ENCODE data around the gene ATAD3A. TPM values are rescaled to one million over a fixed set of nuclear protein-coding genes. Genes with fewer than 3 reads are reported as not detected.
"Not testable (repeated sequence)": the region's sequence is repeated elsewhere in the genome, so short reads cannot be mapped to it uniquely, and the experiment has no call there.

The ATAD3A gene
- total RNA-seq, 1 experiment from 2014 or later = 55.8 TPM

DNA sequence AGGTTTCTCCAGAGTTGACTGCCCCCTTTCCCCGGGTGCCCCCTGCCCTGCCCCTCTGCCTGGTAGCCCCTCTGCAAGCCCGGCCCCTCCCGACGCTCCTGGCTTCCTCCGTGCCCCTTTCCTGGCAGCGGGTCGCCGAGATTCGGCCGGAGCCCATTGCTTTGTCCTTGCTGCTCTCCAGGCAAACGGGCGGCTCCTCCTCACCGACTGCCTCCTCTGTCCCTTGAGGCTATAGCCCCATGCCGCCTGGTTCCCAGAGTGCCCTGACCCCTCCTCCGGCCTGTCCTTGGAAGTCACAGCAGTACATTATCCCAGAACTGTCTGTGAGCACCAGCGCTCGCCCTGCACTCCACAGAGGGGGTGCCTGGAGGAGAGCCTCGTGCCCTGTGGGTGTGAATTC lies 1.7 kb downstream of the ATAD3A start:
- not testable (repeated sequence) for H3K79me2 ChIP-seq (ENCODE audit: insufficient read depth, low read length); H3K27ac ChIP-seq (ENCODE audit: insufficient read length, low read depth, low read length); H3K4ac ChIP-seq (ENCODE audit: low read depth, low read length); H2BK5ac ChIP-seq (ENCODE audit: insufficient read length, low read length); H4K91ac ChIP-seq (ENCODE audit: insufficient read length, low read depth, low read length); H3K9me3 ChIP-seq (ENCODE audit: control insufficient read depth, low read depth, low read length); H3K4me2 ChIP-seq (ENCODE audit: insufficient read depth, insufficient read length, low read length); H2BK20ac ChIP-seq (ENCODE audit: low read depth, low read length, poor library complexity, severe bottlenecking); H3K4me1 ChIP-seq (ENCODE audit: insufficient read depth, low read length); H3K9ac ChIP-seq (ENCODE audit: extremely low read depth, insufficient read length, low read length); H4K8ac ChIP-seq (replicated peaks; ENCODE audit: insufficient read length, low read depth, low read length); H3K27ac Mint-ChIP-seq; H3K23ac ChIP-seq (ENCODE audit: insufficient read length, low read depth, low read length); H3K56ac ChIP-seq (ENCODE audit: insufficient read length, low read depth, low read length); H3K23me2 ChIP-seq (ENCODE audit: insufficient read length, low read depth, low read length, poor library complexity, severe bottlenecking); H3K4me1 Mint-ChIP-seq; H3K18ac ChIP-seq (ENCODE audit: insufficient read length, low read depth, low read length); H2BK15ac ChIP-seq (ENCODE audit: low read depth, low read length); H4K20me1 ChIP-seq (ENCODE audit: control insufficient read depth, insufficient read depth, insufficient read length); H3K79me1 ChIP-seq (ENCODE audit: insufficient read depth, low read depth, low read length, poor library complexity, severe bottlenecking); H2BK120ac ChIP-seq (ENCODE audit: low read depth, low read length, poor library complexity, severe bottlenecking); H2BK12ac ChIP-seq (ENCODE audit: insufficient read length, low read depth, low read length); H3K9me3 Mint-ChIP-seq; H3K27me3 ChIP-seq (ENCODE audit: insufficient read depth, low read length); H3K27me3 Mint-ChIP-seq (ENCODE audit: low read depth); H3K14ac ChIP-seq (ENCODE audit: insufficient read depth, low read length); H2AFZ ChIP-seq (ENCODE audit: low read length); H2AK5ac ChIP-seq (ENCODE audit: insufficient read length, low read length); H3T11ph ChIP-seq (ENCODE audit: low read length); H4K5ac ChIP-seq (ENCODE audit: insufficient read length, low read depth, low read length); DNase-seq
- peak overlapping the region; percentile 48 to 60; a peak in 3 of 5 replicates for H3K4me3 Mint-ChIP-seq
- no CpG with 5 or more reads among the region's 18 CpGs for WGBS (ENCODE audit: extremely low coverage, insufficient read length, low lambda C conversion rate)
- peaks cover 11 to 25% (median 13%) of the 10 kb centered on the region in 3 experiments for H3K36me3 Mint-ChIP-seq (ENCODE audit: insufficient read depth in 1 of 3, low read depth in 3 of 3)

DNA sequence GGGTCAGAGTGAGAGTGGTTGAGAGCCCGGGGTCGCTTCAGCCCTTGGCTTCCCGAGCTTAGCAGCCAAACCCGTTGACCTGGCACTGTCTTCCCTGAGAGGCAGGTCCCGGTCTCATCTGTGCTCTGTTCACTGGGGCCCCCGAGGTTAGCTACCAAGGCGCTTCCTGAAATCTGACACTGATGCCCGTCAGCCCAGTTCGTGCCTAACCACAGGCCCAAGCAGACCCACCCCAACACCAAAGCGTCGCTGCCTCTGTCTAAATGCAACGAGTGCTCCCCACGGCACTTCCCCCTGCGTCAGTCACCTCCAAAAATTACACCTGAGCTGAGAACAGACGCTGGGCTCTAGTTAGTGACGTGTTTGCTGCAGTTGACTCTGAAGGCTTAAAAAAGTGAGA lies 2.4 kb downstream of the ATAD3A start:
- not testable (repeated sequence) for H3K79me1 ChIP-seq (ENCODE audit: insufficient read depth, low read depth, low read length, poor library complexity, severe bottlenecking); H3K4me1 Mint-ChIP-seq; H2AK5ac ChIP-seq (ENCODE audit: insufficient read length, low read length); H3K9me3 ChIP-seq (ENCODE audit: control insufficient read depth, low read depth, low read length); H4K8ac ChIP-seq (replicated peaks; ENCODE audit: insufficient read length, low read depth, low read length); H3K27me3 ChIP-seq (ENCODE audit: insufficient read depth, low read length); H3T11ph ChIP-seq (ENCODE audit: low read length); H3K79me2 ChIP-seq (ENCODE audit: insufficient read depth, low read length); DNase-seq; H2BK5ac ChIP-seq (ENCODE audit: insufficient read length, low read length); H2BK20ac ChIP-seq (ENCODE audit: low read depth, low read length, poor library complexity, severe bottlenecking); H4K91ac ChIP-seq (ENCODE audit: insufficient read length, low read depth, low read length); H3K27ac ChIP-seq (ENCODE audit: insufficient read length, low read depth, low read length); H3K23ac ChIP-seq (ENCODE audit: insufficient read length, low read depth, low read length); H3K9me3 Mint-ChIP-seq; H3K56ac ChIP-seq (ENCODE audit: insufficient read length, low read depth, low read length); H2BK120ac ChIP-seq (ENCODE audit: low read depth, low read length, poor library complexity, severe bottlenecking); H3K14ac ChIP-seq (ENCODE audit: insufficient read depth, low read length); H2BK15ac ChIP-seq (ENCODE audit: low read depth, low read length); H3K4me1 ChIP-seq (ENCODE audit: insufficient read depth, low read length); H2BK12ac ChIP-seq (ENCODE audit: insufficient read length, low read depth, low read length); H4K5ac ChIP-seq (ENCODE audit: insufficient read length, low read depth, low read length); H3K4me3 Mint-ChIP-seq; H3K18ac ChIP-seq (ENCODE audit: insufficient read length, low read depth, low read length); H3K4me2 ChIP-seq (ENCODE audit: insufficient read depth, insufficient read length, low read length); H4K20me1 ChIP-seq (ENCODE audit: control insufficient read depth, insufficient read depth, insufficient read length); H3K9ac ChIP-seq (ENCODE audit: extremely low read depth, insufficient read length, low read length); H3K27me3 Mint-ChIP-seq (ENCODE audit: low read depth); H2AFZ ChIP-seq (ENCODE audit: low read length); H3K4ac ChIP-seq (ENCODE audit: low read depth, low read length); H3K23me2 ChIP-seq (ENCODE audit: insufficient read length, low read depth, low read length, poor library complexity, severe bottlenecking); H3K27ac Mint-ChIP-seq
- WGBS (ENCODE audit: extremely low coverage, insufficient read length, low lambda C conversion rate) = no CpG with 5 or more reads among the region's 16 CpGs
- H3K36me3 Mint-ChIP-seq (ENCODE audit: insufficient read depth in 1 of 3, low read depth in 3 of 3) = peaks cover 13 to 29% (median 14%) of the 10 kb centered on the region in 3 experiments
